Sigmoid colon (tissue), 3 donors: ENCODE results near the gene RAB7A.

Source experiments
- POLR2A ChIP-seq, 2 donors: fragments of 450-650 bp; IDR thresholded peaks; one replicate each; pipeline ENCODE4 v1.6.1; 2016; ENCODE audit warnings: antibody characterized with exemption in 2 of 2, mild to moderate bottlenecking in 2 of 2, moderate library complexity in 2 of 2
- TF ChIP-seq, protein P1 (sequence below), 4 experiments: fragments of 450-650 bp in 3 of 4; fragments of 200-600 bp in 1 of 4; IDR thresholded peaks; one replicate each; pipeline ENCODE4 v1.5.1; 2016 to 2019; ENCODE audit warnings: antibody characterized with exemption in 4 of 4, mild to moderate bottlenecking in 3 of 4, moderate library complexity in 2 of 4

DNA sequence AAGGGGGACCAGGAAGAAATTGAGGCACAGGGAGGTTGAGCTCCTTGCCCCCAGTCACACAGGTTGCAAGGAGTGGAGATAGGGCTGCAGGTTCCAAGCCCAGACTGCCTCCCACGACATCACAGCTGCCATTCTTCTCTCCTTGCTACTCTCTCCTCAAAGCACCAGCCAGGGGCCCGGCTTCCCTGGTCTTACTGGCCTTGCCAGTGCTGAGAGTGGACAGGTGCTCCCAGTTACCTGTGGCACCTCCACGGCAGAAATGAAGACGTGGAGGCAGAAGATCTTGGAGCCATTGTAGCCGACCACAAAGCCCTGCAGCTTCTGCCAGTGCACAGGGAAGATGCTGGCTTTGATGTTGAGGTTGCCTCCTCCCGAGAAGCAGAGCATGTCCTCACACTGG is 135.5 kb downstream of the RAB7A start:
- TF ChIP-seq POLR2A (IDR thresholded peaks at IDR 0.05) = no peak
- TF ChIP-seq, protein P1, sequence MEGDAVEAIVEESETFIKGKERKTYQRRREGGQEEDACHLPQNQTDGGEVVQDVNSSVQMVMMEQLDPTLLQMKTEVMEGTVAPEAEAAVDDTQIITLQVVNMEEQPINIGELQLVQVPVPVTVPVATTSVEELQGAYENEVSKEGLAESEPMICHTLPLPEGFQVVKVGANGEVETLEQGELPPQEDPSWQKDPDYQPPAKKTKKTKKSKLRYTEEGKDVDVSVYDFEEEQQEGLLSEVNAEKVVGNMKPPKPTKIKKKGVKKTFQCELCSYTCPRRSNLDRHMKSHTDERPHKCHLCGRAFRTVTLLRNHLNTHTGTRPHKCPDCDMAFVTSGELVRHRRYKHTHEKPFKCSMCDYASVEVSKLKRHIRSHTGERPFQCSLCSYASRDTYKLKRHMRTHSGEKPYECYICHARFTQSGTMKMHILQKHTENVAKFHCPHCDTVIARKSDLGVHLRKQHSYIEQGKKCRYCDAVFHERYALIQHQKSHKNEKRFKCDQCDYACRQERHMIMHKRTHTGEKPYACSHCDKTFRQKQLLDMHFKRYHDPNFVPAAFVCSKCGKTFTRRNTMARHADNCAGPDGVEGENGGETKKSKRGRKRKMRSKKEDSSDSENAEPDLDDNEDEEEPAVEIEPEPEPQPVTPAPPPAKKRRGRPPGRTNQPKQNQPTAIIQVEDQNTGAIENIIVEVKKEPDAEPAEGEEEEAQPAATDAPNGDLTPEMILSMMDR (IDR thresholded peaks at IDR 0.05) = no peak
